Measurements from ENCODE around the gene B4GALT3. TPM values are rescaled to one million over a fixed set of nuclear protein-coding genes. Genes with fewer than 3 reads are reported as not detected.

The B4GALT3 gene
- total and polyA plus RNA-seq, 2 of the 8 experiments (the other 6 are each of a cell fraction or from before 2014, with no cell fraction given), result 42.3 to 43.0 TPM

GRCh38 chr1:161175771-161176453 lies 1.4 kb downstream of the B4GALT3 start (continued):
- TF ChIP-seq ATF2 (IDR thresholded peaks at IDR 0.05; ENCODE audit: low read length) (no peak), RNF2 (IDR thresholded peaks at IDR 0.05; ENCODE audit: borderline replicate concordance, low read depth, low read length, missing control alignments, poor library complexity, severe bottlenecking) (no peak), CHD1 (IDR thresholded peaks at IDR 0.05; ENCODE audit: low read depth, low read length) (no peak), E2F6 (IDR thresholded peaks at IDR 0.05) (no peak), JUND (IDR thresholded peaks at IDR 0.05; ENCODE audit: low read length) (no peak), CREB1 (IDR thresholded peaks at IDR 0.05) (no peak), BACH1 (IDR thresholded peaks at IDR 0.05; ENCODE audit: low read length) (no peak), CHD7 (IDR thresholded peaks at IDR 0.05; ENCODE audit: insufficient replicate concordance, low read length) (no peak)

Data from H1 (cell line).